NOMO-1 (cell line): ENCODE data around the gene PLEKHO2.

ENCODE experiments used
- DNase-seq, 2 experiments: peaks; one replicate each; lab custom pipeline; 2025; ENCODE audit not compliant: unreplicated experiment in 2 of 2; lab: John Stamatoyannopoulos, UW

The PLEKHO2 gene

DNA sequence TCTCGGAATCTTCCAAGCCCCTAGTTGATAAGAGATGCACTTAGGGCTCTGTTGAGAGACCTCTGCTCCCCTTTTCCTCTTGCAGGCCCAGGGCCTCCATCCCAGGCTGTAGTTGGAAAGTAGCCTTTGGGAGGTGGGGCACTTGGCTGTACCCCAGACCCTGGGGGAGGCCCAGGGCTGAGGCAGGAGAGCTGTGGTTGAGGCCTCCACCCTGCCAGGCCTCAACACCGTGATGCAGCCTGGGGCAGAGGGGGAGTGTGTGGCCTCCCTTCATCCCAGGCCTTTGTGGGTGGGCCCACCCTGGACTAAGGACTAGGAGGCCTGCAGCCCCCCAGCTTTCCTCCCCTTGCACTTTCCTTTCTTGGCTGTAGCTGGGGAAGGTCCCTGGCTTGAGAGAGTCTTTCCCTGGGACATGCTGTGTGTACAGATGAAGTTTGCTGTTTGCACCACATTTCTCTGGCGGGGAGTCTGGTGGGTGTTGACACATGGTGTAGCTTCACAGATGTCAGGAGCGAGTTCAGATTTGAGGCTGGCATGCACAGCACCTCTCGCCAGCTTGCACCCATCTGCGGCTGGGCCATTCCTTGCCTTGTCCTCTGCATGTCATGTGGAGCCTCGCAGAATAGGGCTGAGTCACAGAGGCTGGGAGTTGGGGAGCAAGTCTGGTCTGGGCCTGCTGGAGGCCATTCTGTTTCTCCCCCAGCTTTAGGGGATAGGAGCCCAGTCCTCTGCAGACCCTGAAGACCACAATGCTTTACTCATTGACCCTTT is 13.7 kb downstream of the PLEKHO2 start:
- DNase-seq: no peak

DNA sequence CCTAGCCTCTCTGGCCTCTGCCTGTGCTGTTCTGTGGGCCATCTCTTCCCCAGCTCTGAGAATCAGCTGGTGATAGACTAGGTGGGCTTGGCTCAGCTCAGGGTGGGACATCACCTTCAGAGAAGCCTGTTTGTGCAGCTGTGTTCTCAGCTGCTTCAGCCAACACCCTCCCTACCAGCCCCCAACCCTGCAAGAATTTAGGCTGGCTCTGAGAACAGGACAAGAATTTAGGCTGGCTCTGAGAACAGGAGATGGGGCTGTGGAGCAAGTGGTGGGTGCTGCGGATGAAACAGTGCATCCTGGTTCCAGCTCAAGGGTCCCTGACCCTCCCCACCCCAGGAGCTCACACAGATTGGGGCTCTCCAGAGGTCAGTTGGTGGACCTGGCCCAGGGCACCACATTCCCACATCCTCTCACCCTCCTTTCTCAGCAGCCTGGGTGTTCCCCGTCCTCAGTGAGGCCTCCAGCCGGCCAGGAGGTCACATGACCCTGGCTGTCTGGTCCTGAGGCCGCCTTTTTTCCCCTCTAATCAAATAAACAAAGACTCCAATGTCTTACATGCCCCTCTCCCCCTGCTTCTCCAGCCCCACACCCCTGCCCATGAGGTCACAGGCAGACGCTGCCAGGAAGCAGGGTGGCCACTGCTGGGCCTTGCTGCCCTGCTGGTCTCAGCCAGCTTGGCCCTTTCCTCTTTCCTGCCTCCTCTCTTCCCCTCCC is 14.9 kb downstream of the PLEKHO2 start:
- DNase-seq: no peak

DNA sequence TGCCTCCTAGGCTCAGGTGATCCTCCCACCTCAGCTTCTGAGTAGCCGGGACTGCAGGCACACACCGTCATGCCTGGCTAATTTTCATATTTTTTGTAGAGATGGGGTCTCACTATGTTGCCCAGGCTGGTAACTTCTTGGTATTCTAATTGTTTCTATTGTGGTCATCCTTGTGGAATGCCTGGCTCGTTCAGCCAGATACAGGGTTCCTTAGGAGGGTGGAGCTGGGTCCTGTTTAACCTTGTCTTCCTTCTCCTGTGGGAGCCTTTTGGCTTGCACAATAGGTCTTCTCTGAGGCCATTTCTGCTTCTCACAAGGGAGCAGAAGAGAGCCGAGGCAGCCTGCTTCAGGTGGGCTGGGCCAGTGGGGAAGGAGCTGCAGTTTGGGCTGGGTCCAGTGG is 15.7 kb downstream of the PLEKHO2 start:
- peak in 1 of 2 experiments; percentile 48 for DNase-seq

DNA sequence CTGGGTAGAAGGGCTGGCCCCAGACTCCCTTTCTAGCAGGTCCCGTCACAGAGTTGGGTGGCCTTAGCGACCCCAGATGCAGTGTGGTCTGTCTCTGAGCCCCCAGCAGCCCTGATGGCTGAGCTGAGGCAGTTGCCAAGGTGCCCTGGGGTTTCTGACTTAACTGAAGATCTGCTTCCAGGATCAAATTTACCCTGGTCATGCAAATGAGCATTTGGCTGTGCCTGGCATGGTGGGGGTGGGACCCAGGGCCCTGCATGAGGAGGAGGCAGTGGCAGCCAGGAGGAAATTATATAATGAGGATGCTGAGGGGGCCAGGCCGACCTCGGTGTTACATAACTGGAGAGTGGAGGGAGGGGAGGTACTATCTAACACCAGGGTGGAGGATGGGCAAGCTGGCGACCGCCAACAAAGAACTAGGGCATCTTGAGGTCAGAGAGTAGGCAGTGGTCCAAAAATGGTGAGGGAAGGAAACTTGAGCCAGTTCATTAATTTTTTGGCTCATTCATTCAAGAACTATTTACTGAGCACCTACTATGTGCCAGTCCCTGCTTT is 16.4 kb downstream of the PLEKHO2 start:
- no peak for DNase-seq

DNA sequence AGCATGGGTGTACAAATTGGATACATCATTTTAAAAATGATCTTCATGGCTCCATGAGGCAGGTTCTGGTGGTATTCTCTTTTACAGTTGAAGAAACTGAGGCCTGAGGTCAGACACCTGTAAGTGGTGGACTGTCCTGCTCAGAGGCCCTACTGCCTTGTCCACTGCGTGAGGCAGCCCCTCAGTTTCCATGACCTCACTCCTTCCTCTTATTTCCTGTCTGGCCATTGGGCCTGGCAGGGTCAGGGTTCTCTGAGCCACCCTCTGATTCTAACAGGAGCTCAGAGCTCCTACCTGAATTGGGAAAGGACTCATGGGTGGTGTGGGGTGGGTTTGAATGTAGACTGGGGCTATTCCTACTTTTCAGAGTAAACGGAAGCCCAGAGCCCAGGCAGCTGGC is 17.5 kb downstream of the PLEKHO2 start:
- no peak for DNase-seq

DNA sequence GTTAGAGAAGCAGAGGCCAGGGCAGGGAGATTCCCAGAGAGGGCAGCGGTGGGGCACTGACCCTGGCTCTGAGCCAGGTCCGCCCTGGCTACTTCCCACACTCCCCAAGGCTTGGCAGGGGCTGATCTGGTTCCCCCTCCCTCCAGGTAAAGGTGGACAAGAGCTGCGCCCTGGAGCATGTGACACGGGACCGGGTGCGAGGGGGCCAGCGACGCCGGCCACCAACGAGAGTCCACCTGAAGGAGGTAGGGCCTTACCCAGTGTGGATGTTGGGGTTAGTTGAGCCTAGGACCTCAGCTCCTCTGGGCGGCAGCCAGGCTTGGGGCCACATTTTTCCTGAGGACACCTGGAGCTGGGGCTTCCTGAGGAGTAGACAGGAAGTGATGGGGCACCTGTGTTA is 19.6 kb downstream of the PLEKHO2 start:
- DNase-seq: no peak

DNA sequence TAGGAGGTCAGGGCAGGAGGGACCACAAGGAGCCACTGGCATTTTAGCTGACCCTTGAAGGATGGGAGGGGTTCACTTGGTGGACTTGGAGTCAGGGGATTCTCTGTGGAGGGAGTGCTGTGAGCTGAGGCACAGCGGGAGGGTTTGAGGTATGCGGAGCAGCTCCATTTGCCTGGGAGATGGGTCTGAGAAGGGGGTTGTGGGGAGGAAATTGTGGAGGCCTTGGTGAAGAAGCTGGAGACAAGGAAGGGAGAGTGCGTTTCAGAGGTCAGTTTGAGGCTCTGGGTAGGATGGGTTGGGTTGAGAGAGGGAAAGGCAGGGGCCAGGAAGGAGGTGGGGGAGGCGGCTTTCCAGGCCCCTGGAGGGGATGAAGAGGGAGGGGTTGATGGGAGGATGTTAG is 20.2 kb downstream of the PLEKHO2 start:
- DNase-seq: no peak

DNA sequence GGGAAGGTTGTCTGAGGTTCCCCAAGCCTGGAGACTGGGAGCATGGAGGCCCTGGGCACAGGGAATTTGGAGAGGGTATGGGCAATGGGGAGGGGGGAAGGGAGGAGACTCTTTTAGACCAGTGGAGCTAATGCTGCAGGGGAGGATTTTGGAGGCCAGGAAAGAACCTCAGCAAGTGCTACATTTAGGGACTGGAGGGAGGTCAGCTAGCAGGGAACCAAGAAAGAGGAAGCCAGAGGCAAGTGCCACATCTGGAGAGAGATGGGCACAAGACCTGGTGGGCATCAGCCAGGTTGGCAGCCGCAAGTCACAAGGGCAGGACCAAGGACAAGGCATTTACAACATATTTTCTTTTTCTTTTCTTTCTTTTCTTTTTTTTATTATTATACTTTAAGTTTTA is 20.7 kb downstream of the PLEKHO2 start:
- no peak for DNase-seq

DNA sequence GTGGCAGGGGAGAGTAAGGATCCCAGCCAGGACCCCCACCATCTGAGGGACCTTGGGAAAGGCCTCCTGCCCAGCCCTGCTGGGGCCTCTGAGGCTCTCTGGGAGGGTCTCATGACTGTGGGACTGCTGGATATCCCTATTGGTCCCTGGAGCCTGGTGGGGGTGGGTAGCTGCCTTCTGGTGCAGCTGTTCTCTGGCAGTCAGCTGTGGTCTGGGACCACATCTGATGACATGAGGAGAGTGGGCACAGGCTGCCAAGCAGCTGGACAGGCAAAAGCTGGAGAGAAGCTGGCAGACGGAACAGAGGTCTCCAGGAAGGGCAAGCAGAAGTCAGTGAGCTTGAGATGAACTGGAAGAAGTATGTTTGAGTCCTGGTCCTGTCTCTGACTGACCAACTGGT is 22.4 kb downstream of the PLEKHO2 start:
- no peak for DNase-seq

DNA sequence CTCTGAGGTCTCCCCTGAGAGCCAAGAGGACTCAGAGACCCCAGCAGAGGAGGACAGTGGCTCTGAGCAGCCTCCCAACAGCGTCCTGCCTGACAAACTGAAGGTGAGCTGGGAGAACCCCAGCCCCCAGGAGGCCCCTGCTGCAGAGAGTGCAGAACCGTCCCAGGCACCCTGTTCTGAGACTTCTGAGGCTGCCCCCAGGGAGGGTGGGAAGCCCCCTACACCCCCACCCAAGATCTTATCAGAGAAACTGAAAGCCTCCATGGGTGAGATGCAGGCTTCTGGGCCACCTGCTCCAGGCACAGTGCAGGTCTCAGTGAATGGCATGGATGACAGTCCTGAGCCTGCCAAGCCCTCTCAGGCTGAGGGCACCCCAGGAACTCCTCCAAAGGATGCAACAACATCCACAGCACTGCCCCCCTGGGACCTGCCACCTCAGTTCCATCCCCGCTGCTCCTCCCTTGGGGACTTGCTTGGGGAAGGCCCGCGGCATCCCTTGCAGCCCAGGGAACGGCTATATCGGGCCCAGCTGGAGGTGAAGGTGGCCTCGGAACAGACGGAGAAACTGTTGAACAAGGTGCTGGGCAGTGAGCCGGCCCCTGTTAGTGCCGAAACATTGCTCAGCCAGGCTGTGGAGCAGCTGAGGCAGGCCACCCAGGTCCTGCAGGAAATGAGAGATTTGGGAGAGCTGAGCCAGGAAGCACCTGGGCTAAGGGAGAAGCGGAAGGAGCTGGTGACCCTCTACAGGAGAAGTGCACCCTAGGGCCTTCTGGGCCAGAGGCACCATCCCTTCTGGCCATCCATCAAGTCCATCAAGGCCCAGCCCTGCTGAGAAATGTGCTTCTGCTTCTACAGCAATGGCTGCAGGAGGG is 23.6 kb downstream of the PLEKHO2 start:
- no peak for DNase-seq

DNA sequence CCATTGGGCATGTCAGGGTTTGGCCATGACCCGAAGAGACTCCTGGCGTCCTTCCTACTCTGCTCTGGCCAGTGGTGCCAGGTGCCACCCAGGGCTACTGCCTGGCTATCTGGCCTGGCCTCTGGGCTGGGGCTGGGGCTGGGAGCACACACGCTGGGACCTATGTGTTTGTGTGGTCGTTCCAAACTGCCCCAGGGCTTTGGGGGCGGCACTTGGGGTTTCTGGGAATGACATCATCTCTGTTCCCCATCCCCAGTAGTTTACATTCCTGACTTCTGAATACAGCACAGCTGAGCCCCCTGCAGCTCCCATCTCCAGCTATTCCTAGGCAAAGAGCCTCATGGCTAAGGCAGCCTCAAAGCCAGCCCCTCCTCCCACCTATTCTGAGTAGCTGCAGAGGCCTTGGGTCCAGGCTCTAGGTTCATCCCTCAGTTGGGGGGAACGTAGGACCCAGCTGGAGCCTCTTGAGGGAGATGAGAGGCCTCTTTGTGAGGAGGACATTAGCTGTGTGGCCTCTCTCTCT is 24.3 kb downstream of the PLEKHO2 start:
- DNase-seq: no peak

DNA sequence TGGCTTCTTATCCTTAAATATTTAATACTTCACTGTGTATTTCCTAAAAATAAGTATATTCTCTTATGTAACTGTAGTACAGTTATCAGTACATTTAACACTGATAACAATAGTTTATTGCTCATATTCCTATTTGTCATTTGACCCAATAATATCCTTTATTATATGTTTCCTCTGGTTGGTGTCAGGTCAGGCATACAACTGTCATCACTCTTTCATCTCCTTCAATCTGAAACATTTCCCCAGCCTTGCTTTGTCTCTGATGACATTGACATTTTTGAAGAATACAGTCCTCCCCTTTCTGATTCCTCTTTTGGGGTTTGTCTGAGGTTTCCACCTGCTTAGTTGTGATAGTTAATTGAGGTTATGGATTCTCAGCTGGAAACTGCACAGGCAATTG is 27.8 kb downstream of the PLEKHO2 start:
- no peak for DNase-seq

DNA sequence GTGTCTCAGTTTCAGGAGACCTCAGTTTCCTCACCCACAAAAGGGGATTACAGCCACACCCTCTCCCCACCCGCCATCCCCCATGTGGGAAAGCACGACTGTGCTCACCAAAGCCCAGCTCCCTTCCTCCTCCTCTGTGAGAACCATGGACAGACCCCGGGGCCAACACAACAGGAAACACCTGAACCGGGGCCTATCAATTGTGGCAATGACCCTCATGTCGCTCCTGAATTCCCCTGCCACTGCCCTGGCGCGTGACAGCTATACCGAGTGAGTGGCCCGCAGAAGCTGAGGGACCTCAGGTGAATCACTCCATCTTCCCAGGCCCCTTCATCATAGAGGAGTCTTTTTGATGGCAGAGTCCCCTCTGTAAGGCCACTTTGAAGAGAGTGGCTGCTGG is 28.6 kb downstream of the PLEKHO2 start:
- no peak for DNase-seq

DNA sequence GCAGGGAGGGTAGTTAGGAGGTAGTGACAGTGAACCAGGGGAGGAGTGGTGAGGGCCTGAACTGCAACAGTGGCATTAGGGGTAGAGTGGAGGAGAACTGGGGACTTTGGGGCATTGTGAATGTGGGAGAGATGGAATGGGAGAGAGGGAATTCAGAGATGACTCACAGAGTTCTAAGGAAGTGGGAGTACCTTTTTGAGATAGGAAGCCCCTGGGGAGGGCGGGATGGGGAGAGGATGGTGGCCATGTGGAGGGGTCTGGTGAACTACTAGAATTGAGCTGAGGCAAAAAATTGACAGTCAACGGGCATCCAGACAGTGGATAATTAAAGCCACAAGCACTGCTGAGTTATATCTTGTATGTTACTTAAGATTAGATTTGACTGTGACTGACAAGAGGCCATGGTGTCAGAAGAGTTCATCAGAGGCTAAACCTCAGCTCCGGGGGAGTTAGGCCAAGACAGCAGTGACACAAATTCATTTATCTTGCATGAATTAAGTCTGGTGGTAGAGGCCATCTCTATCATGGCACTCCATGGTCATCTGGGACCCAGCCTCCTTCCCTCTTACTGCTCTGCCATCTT is 34.0 kb downstream of the PLEKHO2 start:
- DNase-seq: no peak

DNA sequence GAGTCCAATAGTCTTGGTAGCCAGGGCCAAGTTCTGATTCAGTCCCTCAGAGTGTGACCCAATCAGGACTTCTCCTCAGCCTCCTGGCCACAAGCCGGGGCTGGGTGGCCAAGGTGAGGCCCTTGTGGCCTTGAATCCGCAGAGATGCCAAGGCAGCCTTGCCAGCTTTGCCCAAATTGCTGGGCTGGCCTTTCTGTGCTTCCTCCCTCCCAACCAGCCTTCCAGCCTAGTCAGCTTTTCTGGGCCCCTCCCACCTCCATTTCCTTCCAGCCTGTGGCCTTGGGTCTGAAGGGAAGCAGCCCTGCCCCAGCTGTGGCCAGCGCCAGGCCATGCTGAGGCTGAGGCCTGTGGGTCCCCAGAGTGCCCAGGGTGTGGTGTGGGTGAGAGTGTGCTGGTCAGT is 35.7 kb downstream of the PLEKHO2 start:
- DNase-seq: peak; percentile 35 to 91

DNA sequence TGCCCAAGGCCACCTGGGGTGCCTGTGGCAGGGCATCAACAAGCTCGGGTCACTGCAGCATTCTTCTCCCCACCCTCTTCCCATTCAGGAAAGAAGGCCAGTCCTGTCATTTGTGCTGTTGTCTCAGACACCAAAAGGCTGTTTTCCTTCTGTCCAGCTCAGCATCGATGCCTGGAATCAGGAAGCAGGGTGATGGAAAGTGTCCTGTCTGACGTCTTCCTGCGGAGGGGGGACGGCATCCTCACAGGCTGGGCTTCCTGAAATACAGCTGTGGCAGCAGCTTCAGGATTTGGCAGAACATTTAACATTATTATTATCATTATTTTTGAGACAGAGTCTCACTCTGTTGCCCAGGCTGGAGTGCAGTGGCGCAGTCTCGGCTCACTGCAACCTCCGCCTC is 37.0 kb downstream of the PLEKHO2 start:
- no peak for DNase-seq

DNA sequence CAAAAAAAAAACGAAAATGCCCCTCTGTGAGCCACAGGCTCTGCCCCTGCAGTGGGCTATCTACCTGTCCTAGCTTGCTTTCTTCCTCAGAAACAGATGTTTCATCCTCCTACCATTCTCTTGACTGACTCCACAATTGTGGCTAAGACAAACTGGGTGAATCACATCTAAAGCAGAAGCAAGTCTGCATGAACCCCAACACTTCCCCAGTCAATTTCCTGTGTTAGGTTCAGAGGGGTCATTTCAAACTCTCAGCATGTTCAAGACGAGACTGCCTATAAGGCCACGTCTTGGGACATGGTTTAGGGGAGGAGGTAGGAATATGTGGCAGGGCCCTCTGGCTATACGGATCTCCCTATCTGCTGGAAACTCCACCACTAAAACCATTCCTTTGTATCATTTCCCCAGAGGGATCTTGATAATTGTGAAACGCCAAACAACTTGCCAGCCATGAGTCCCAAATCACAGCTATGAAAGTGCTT is 41.4 kb downstream of the PLEKHO2 start:
- DNase-seq: peak; percentile 52 to 88

DNA sequence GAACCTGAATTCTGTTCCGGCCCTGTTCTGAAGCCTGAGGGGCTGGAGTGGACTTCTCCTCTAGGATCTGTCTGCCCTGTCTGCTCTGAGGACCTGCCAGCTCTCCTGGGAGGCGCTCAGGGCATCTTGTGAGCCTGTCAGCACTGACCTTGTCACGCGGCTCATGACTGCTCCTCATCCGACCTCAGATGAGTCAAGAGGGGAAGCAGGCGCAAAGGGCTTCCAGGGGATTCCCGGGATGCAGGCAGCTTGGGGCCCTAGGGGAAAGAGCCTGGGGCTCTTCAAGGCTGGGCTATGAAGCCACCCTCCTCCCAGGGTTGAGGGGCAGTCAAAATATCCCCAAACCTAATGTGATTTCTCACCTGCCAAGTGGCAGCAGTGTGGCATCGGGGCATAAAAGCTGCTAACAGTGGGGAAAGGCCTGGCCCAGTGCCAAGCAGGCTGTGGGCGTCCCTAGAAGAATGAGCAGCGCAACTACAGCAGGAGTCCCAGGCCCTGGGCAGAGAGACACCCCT is 42.3 kb downstream of the PLEKHO2 start:
- no peak for DNase-seq

DNA sequence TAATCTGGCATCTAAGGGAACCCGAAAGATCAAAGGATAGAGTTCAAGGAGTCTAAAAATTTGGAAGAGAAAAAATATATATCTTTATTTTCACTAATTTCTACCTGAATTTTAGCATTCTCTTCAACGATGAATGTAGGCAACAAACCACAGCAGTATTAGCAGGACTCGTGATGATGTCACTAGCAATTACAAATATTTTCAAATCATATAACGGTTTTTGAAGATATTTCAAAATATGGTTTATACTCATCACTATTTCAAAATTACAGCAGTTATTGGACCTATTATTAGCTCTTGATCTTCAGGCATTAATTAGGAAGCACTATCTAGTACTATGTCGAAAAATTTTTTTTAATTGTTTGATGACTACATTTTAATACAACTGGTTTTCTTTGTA is 43.0 kb downstream of the PLEKHO2 start:
- no peak for DNase-seq

DNA sequence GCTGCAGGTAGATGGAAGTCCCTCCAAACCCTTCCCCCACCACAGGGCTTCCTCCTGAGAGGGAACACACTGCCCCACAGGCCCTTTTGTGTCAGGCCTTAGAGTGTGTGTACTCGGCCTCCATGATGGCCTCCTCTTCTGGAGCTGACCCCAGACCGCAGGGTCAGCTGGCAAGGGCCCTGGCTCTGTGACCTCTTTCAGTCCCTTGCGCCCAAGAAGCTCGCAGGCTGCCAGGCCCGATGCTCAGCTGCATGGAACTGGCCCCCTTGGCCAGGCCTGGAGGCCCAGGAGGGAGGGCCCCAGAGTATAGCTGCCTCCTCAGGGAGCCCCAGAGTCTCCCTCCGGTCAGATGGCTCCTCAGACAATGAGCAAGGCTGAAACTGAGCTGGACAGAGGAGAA is 46.6 kb downstream of the PLEKHO2 start:
- no peak for DNase-seq
